Natural killer cell (primary cell): ENCODE results near the gene NUBPL. TPM values are rescaled to one million over a fixed set of nuclear protein-coding genes. Genes with fewer than 3 reads are reported as not detected.
"Not testable (repeated sequence)": the region's sequence is repeated elsewhere in the genome, so short reads cannot be mapped to it uniquely, and the experiment has no call there.

Experiments
- ATAC-seq, 3 donors: fragments of 150-1000 bp in 2 of 3; fragments of 200-7000 bp in 1 of 3; cut with Tn5 transposase; 1 replicate in 1 of 3; 2 replicates in 2 of 3; pipeline ENCODE4 v1.10.0; 2021; ENCODE audit warnings: mild to moderate bottlenecking in 2 of 3, moderate library complexity in 2 of 3
- DNase-seq, 2 donors: peaks; one replicate each; pipeline versions ENCODE4 v3.0.0 to v3.0.0-alpha.2; 2013 to 2021; ENCODE audit warnings: mixed read lengths in 1 of 2
- H3K27ac ChIP-seq: one replicate; pipeline ENCODE4 v1.5.1; 2013; ENCODE audit warnings: mild to moderate bottlenecking, low read length
- H3K27me3 ChIP-seq: one replicate; pipeline ENCODE4 v1.6.1; 2013; ENCODE audit warnings: low read length; ENCODE audit not compliant: control insufficient read depth, insufficient read depth
- H3K36me3 ChIP-seq: one replicate; pipeline ENCODE4 v1.6.1; 2013; ENCODE audit warnings: low read length; ENCODE audit not compliant: control insufficient read depth, insufficient read depth
- H3K4me1 ChIP-seq: one replicate; pipeline ENCODE4 v1.6.1; 2013; ENCODE audit warnings: low read length; ENCODE audit not compliant: control insufficient read depth, insufficient read depth
- H3K4me3 ChIP-seq: one replicate; pipeline ENCODE4 v1.5.1; 2013; ENCODE audit warnings: low read length
- H3K9me3 ChIP-seq: one replicate; pipeline ENCODE4 v1.6.1; 2013; ENCODE audit warnings: low read length; ENCODE audit not compliant: control insufficient read depth, insufficient read depth
- H3K27ac Mint-ChIP-seq, 2 donors: one replicate each; pipeline ENCODE4 v1.8.0; 2022; ENCODE audit warnings: mild to moderate bottlenecking in 2 of 2, mixed read lengths in 2 of 2, moderate library complexity in 1 of 2
- H3K27me3 Mint-ChIP-seq, 2 donors: one replicate each; pipeline ENCODE4 v1.8.0; 2022; ENCODE audit warnings: low read depth in 2 of 2, mixed read lengths in 2 of 2
- H3K36me3 Mint-ChIP-seq: one replicate; pipeline ENCODE4 v1.8.0; 2022; ENCODE audit warnings: mixed read lengths
- H3K4me1 Mint-ChIP-seq, 2 donors: one replicate each; pipeline ENCODE4 v1.8.0; 2022; ENCODE audit warnings: mixed read lengths in 2 of 2
- H3K4me3 Mint-ChIP-seq: one replicate; pipeline ENCODE4 v1.8.0; 2022; ENCODE audit warnings: mild to moderate bottlenecking, moderate library complexity, mixed read lengths
- H3K9me3 Mint-ChIP-seq, 2 donors: one replicate each; pipeline ENCODE4 v1.8.0; 2022; ENCODE audit warnings: mixed read lengths in 2 of 2
- WGBS: methylation state at CpG from one replicate; pipeline ENCODE4 v1.1.7; 2013; ENCODE audit warnings: missing lambda C conversion rate; ENCODE audit not compliant: insufficient coverage; 5-methylcytosine and 5-hydroxymethylcytosine counted together
- intact Hi-C: fragments of 100-400 bp; cut with micrococcal nuclease; formaldehyde crosslinking; loops from one replicate; pipeline ENCODE4 v1.14.2; 2022
- total RNA-seq, 4 donors: library from RNA; stranded (reverse); fragments of 120-200 nt in 1 of 4; gene quantifications; one replicate each; pipeline versions ENCODE4 v1.2.3 to v1.2.4, GENCODE V29; 2013 to 2022
- TF ChIP-seq, protein P1 (sequence below): fragments of 200-600 bp; IDR thresholded peaks from one replicate; pipeline ENCODE4 v1.8.0; 2022; ENCODE audit warnings: antibody characterized with exemption

NUBPL gene
- total RNA-seq, 3 donors from 2014 or later (not counting 1 experiment from before 2014, with no cell fraction given), result 7.1 to 8.5 (median 7.5) TPM

DNA sequence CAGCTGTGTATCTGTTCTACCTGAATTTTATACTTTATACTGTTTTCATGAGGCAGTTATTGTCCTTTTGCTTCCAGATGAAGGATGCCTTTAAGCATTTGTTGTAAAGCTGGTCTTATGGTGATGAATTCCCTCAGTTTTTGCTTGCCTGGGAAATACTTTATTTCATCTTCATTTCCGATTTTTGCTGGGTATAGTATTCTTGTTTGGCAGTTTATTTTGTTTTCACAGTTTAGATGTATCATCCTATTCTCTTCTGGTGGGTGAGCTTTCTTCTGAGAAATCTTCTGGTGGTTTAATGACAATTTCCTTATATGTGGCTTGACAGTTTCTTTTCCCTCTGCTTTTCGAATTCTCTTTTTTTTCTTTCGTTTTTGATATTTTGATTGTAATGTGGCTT lies 188.1 kb downstream of the NUBPL start:
- peaks cover 55% of the 10 kb centered on the region for H3K36me3 Mint-ChIP-seq
- H3K27me3 Mint-ChIP-seq, result no peaks in the 10 kb centered on the region
- peaks cover 34% of the 10 kb centered on the region for H3K9me3 ChIP-seq
- H3K27ac Mint-ChIP-seq, result no peak overlapping the region
- no peak overlapping the region for H3K4me3 Mint-ChIP-seq
- WGBS, result 100% methylated on average over 1 of the region's 3 CpGs
- peaks cover 22 to 35% of the 10 kb centered on the region in 2 donors for H3K9me3 Mint-ChIP-seq
- intact Hi-C loops, result no loop called here
- no peaks in the 10 kb centered on the region for H3K36me3 ChIP-seq
- H3K4me1 ChIP-seq, result no peaks in the 10 kb centered on the region
- TF ChIP-seq, protein P1, sequence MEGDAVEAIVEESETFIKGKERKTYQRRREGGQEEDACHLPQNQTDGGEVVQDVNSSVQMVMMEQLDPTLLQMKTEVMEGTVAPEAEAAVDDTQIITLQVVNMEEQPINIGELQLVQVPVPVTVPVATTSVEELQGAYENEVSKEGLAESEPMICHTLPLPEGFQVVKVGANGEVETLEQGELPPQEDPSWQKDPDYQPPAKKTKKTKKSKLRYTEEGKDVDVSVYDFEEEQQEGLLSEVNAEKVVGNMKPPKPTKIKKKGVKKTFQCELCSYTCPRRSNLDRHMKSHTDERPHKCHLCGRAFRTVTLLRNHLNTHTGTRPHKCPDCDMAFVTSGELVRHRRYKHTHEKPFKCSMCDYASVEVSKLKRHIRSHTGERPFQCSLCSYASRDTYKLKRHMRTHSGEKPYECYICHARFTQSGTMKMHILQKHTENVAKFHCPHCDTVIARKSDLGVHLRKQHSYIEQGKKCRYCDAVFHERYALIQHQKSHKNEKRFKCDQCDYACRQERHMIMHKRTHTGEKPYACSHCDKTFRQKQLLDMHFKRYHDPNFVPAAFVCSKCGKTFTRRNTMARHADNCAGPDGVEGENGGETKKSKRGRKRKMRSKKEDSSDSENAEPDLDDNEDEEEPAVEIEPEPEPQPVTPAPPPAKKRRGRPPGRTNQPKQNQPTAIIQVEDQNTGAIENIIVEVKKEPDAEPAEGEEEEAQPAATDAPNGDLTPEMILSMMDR, result no peak
- H3K4me1 Mint-ChIP-seq, result peaks cover 0 to 5% of the 10 kb centered on the region in 2 donors
- no peak overlapping the region for H3K4me3 ChIP-seq
- H3K27me3 ChIP-seq, result no peaks in the 10 kb centered on the region
- H3K27ac ChIP-seq, result no peak overlapping the region
- no peak for DNase-seq
- ATAC-seq, result no peak

DNA sequence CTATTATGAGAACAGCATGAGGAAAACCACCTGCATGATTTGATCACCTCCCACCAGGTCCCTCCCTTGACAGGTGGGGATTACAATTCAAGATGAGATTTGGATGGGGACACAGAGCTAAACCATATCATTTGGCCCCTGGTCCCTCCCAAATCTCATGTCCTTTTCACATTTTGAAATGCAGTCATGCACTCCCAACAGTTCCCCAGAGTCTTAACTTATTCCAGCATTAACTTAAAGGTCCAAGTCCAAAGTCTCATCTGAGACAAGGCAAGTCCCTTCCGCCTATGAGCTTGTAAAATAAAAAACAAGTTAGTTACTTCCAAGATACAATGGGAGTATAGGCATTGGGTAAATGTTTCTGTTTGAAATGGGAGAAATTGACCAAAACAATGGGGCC lies 189.8 kb downstream of the NUBPL start:
- intact Hi-C loops, H3K4me1 ChIP-seq, H3K4me1 Mint-ChIP-seq, H3K36me3 ChIP-seq, H3K27me3 ChIP-seq, H3K4me3 Mint-ChIP-seq, ATAC-seq, DNase-seq, H3K4me3 ChIP-seq, H3K27me3 Mint-ChIP-seq, H3K27ac Mint-ChIP-seq, H3K27ac ChIP-seq: not testable (repeated sequence)
- Mint-ChIP-seq H3K9me3 (peaks cover 22 to 32% of the 10 kb centered on the region in 2 donors), H3K36me3 (peaks cover 54% of the 10 kb centered on the region)
- 83% methylated on average over 1 of the region's 1 CpG for WGBS
- peaks cover 26% of the 10 kb centered on the region for H3K9me3 ChIP-seq

DNA sequence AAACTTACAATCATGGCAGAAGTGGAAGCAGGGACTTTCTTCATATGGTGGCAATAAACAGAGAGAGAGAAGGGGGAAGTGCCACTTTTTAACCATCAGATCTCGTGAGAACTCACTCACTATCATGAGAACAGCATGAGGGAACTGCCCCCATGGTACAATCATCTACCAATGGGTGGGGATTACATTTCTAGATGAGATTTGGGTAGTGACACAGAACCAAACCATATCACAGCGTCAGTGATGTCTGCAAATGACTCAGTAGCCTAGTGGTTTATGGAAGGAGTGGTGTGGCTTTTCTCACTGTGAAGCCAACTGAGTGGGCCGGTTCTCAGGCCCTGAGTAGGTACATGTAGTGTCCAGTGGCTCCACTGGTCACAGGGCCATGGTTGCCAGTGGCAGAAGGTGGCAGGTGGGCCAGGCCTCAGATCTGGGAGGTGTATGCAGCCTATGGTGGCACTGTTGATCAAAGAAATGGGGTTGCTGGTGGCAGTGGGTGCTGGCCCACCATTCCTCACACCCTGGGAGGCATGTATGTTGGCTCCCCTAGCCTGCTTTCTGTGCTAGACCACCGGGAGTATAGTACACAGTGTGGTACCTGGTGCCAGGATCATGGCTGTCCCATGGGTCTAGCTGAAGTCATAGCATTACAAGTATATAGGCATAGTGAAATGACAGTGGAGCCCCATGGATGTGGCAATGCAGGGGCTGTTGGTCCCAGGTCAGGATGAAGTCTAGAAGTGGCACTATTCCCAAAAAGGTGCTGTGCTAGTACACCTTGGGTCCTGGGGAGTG lies 191.9 kb downstream of the NUBPL start:
- peaks cover 21 to 28% of the 10 kb centered on the region in 2 donors for H3K9me3 Mint-ChIP-seq
- 79% methylated on average over 3 of the region's 4 CpGs for WGBS
- H3K4me3 ChIP-seq, result no peak overlapping the region
- no peak overlapping the region for H3K4me3 Mint-ChIP-seq
- no peaks in the 10 kb centered on the region for H3K27me3 Mint-ChIP-seq
- intact Hi-C loops, result no loop called here
- DNase-seq (no peak), ATAC-seq (no peak)
- no peaks in the 10 kb centered on the region for H3K36me3 ChIP-seq
- H3K27ac ChIP-seq, result no peak overlapping the region
- H3K36me3 Mint-ChIP-seq, result peaks cover 46% of the 10 kb centered on the region
- no peak overlapping the region for H3K27ac Mint-ChIP-seq
- no peaks in the 10 kb centered on the region for H3K27me3 ChIP-seq
- peaks cover 0 to 5% of the 10 kb centered on the region in 2 donors for H3K4me1 Mint-ChIP-seq
- no peaks in the 10 kb centered on the region for H3K4me1 ChIP-seq
- H3K9me3 ChIP-seq, result peaks cover 17% of the 10 kb centered on the region
- TF ChIP-seq, protein P1, result no peak

GRCh38 chr14:31758941-31759340 lies 197.7 kb downstream of the NUBPL start:
- H3K4me3 Mint-ChIP-seq, result no peak overlapping the region
- Histone ChIP-seq H3K36me3 (no peaks in the 10 kb centered on the region), H3K9me3 (no peaks in the 10 kb centered on the region), H3K4me1 (no peaks in the 10 kb centered on the region), H3K4me3 (no peak overlapping the region), H3K27ac (no peak overlapping the region), H3K27me3 (no peaks in the 10 kb centered on the region)
- H3K27me3 Mint-ChIP-seq, result no peaks in the 10 kb centered on the region
- no peaks in the 10 kb centered on the region for H3K4me1 Mint-ChIP-seq
- intact Hi-C loops, result no loop called here
- H3K9me3 Mint-ChIP-seq, result peaks cover 6 to 7% of the 10 kb centered on the region in 2 donors
- H3K27ac Mint-ChIP-seq, result no peak overlapping the region
- TF ChIP-seq, protein P1, result no peak
- no peak for DNase-seq
- peaks cover 9% of the 10 kb centered on the region for H3K36me3 Mint-ChIP-seq
- 84% methylated on average over 2 of the region's 3 CpGs for WGBS
- ATAC-seq, result no peak
